GM18507 (cell line): ENCODE data around the gene TCERG1L.

ENCODE experiments used
- DNase-seq: peaks from one replicate; pipeline ENCODE4 v3.0.0; 2011; ENCODE audit warnings: low read depth; ENCODE audit not compliant: insufficient read length; ENCODE audit errors: extremely low spot score
- FAIRE-seq: peaks from 2 replicates; lab custom pipeline; 2011; peaks lifted over from hg19 to GRCh38; lab: Jason Lieb, UNC

TCERG1L gene

DNA sequence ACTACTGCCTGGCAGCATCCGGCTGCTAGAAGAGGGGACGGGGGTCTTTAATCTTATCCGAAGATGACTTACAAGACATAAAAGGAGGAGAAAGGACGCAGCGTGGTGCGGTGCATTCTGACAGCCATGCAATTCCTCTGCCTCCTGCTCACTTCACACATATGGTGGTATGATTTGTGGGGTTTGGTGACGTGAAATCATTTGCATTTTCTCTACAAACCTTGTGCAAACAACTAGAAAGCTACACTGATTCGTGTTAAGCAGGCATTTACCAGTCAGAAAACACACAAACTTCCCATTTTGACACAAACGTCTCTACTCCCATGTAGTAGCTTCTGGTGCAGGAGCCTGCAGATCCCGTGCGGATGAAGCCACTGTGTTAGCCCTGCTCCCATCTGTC, 6.8 kb upstream of the TCERG1L start:
- FAIRE-seq (no peak), DNase-seq (no peak)

GRCh38 chr10:131316321-131317075, 5.0 kb upstream of the TCERG1L start:
- FAIRE-seq (no peak), DNase-seq (no peak)

GRCh38 chr10:131315344-131315743, 3.8 kb upstream of the TCERG1L start:
- DNase-seq: no peak
- FAIRE-seq: no peak

- FAIRE-seq: no peak
- no peak for DNase-seq
These were observed 3.3 kb upstream of the TCERG1L start for GRCh38 chr10:131314799-131315198.

DNA sequence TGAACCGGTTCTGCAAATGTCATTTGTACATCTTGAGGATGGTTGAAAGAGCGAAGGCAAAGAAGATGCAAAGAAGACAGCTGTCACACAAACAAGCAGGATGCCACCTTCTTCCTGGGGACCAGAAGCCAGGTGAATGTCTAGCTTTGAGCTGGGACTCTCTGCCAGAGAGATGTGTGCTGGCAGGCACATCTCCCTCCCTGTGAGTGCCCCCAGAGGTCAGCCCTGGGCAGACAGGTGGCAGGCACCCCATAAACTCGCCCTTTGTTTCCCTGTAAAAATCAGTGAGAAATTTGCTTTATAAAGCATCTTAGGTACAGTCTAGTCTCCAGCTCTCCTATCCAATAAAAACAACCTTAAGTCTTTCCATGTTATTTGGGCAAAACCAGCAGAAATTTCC, 2.6 kb upstream of the TCERG1L start:
- FAIRE-seq: no peak
- no peak for DNase-seq

DNA sequence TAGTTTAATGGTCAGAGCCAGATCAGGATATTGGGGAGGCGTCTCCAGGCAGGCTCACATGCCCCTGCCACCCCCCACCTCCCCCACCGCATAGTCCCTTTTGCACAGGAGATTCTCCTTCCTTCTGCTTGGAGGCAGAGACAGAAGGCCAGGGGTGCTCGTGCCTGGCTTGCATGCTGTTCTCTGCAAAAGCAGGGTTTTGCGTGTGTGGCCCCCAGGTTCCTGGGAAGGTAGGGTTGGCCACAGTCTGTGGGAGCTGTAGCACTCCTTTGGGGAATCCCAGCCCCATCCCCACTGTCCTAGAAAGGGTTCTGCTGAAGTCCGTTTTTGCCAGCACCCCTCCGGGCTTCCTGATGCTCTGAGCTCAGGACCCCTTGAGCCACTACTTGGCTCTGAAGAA, 1.9 kb upstream of the TCERG1L start:
- FAIRE-seq: no peak

GRCh38 chr10:131312478-131312836, 936 bp upstream of the TCERG1L start:
- no peak for DNase-seq
- FAIRE-seq: no peak

More for the DNA sequence above, 1.9 kb upstream of the TCERG1L start:
- no peak for DNase-seq

DNA sequence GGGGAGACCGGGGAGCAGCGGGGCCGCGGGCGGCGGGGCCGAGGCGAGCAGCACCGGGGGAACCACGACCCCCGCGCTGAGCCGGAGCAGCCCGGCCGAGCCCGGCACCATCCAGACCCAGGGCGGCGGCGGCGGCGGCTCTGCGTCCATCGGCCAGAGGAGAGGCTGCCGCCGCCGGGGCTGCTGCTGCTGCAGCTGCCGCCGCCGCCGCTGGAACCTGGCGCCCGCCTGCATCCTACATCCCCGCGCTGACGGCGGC, 190 bp downstream of the TCERG1L start:
- FAIRE-seq (no peak), DNase-seq (no peak)

GRCh38 chr10:131310551-131311401, 745 bp downstream of the TCERG1L start:
- no peak for DNase-seq
- FAIRE-seq: no peak

DNA sequence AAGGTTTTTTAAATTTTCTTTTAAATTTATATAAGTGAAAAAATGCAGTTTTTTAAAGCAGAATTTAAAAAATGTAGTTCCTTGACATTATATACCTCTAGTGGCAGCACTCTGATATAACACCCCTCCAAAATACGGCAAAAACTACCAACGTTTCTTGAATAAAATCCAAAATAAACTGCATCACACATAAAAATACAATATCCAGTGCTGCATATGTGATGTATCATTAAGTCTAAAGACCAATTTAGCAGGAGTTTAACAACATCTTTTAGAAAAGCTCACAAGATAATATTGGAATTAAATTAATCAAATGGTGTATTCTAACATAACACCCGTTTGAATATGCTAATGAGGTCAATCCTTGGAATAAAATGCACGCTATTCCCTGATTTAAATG, 1.4 kb downstream of the TCERG1L start:
- DNase-seq (no peak), FAIRE-seq (no peak)

DNA sequence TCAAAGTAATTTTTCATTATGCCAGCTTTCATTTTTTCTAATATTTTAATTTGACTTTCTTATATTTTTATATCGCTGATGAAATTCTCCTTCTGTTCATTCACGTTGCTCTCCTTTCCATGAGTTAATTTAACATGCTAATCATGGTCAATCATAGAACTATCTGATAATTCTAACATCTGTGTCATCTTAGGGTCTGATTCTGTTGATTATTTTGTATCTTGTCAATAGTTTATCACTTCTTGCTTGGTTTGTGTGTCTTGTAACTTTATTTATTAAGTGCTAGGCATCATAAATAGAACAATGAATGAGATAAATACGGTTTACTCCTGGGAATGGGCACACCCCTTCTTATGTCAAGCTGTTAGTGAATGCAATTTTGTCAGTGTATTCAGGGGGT, 11.0 kb downstream of the TCERG1L start:
- no peak for DNase-seq

DNA sequence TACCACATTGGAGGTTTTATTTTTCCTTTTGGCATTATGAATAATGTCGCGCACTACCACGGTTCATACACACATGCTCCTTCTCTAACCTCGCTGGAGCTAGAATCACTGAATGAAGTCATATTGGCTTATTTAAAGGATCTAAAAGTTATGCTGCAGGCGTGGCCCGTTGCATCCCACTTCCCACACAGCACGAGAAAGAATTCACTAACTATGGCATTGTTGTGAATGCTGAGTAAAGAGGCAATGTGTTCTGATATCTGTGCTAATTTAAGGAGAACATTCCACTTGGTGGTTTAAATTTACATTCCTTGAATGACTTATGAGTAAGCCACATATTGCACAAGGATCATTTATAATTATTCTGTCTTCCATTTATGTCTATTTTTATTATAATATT, 20.7 kb downstream of the TCERG1L start:
- DNase-seq (no peak), FAIRE-seq (no peak)

More for the DNA sequence above, 11.0 kb downstream of the TCERG1L start:
- no peak for FAIRE-seq

- DNase-seq (no peak), FAIRE-seq (no peak)
These were observed 22.9 kb downstream of the TCERG1L start for GRCh38 chr10:131288648-131289047.

- DNase-seq (no peak), FAIRE-seq (no peak)
These were observed 28.6 kb downstream of the TCERG1L start for GRCh38 chr10:131282961-131283360.

DNA sequence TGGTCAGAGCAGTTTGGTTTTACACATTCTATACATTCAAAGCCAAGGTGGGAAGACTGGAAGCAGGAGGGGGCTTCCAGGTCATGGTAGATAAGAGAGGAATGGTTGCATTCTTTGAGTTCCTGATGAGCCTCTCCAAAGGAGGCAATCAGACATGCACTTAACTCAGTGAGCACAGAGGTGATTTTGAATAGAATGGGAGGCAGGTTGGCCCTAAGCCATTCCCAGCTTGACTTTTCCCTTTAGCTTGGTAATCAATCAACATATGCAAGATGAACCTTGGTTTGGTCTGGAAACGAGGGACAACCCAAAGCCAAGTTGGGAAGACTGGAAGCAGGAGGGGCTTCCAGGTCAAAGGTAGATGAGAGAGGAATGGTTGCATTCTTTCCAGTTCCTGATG, 31.4 kb downstream of the TCERG1L start:
- FAIRE-seq: no peak
- DNase-seq: no peak

- FAIRE-seq: no peak
These were observed 32.0 kb downstream of the TCERG1L start for GRCh38 chr10:131279516-131279915.

DNA sequence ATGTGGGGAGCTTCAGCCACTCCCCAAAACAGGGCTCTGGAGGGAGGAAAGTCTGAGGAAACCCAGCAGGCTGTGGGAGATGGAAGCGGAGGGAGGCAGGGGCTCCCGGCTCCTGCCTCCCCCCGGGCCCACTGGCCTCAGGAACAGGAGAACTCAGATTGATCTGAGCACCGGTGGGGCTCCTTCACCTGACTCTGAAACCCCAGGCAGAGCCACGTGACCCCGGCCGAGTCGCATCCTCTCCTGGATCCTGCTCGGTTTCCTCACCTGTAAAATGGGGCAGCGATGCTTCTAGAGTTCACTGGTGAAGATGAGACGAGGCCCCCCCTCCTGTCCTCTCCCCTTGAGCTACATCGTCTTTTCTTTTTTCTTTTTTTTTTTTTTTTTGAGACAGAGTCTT, 33.6 kb downstream of the TCERG1L start:
- FAIRE-seq: no peak
- DNase-seq: no peak

More at GRCh38 chr10:131279516-131279915, 32.0 kb downstream of the TCERG1L start:
- no peak for DNase-seq

GRCh38 chr10:131277278-131277677, 34.2 kb downstream of the TCERG1L start:
- no peak for FAIRE-seq
- DNase-seq: no peak

DNA sequence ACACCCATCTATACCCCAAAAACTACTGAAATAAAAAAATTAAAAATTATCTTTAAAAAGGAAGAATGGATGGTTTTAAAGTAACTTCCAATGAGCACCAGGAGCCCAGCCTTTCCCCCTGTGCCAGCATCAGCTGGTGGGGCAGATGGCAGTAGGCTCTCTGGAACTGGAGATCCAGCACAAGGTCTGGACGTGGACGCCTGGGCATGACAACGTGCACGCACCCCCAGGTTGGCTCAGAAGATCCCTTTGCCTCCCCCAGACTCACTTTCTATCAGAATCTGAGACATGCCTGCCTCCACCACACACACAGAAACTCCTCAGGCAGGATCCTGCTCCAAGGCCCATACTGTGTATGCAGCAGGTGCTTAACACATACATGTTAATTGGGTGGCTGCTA, 35.8 kb downstream of the TCERG1L start:
- FAIRE-seq: no peak
- DNase-seq: no peak

GRCh38 chr10:131274883-131275282, 36.6 kb downstream of the TCERG1L start:
- DNase-seq (no peak), FAIRE-seq (no peak)
